ENCODE measurements around the gene MICAL2.

The MICAL2 gene

GRCh38 chr11:12288931-12289666 lies 178.7 kb downstream of the MICAL2 start:
- no peak overlapping the region for H3K4me3 ChIP-seq (ENCODE audit: low read depth, low read length)
- DNase-seq (ENCODE audit: low read depth) = no peak
- TF ChIP-seq CTCF (conservative IDR thresholded peaks at IDR 0.05; ENCODE audit: low read depth, low read length) = peak; percentile 37

GRCh38 chr11:12289667-12290476 lies 179.5 kb downstream of the MICAL2 start:
- no peak for DNase-seq (ENCODE audit: low read depth)
- no peak for TF ChIP-seq CTCF (conservative IDR thresholded peaks at IDR 0.05; ENCODE audit: low read depth, low read length)
- no peak overlapping the region for H3K4me3 ChIP-seq (ENCODE audit: low read depth, low read length)

- TF ChIP-seq CTCF (conservative IDR thresholded peaks at IDR 0.05; ENCODE audit: low read depth, low read length) = no peak
- no peak overlapping the region for H3K4me3 ChIP-seq (ENCODE audit: low read depth, low read length)
- no peak for DNase-seq (ENCODE audit: low read depth)
Measured at GRCh38 chr11:12290477-12290922, 180.1 kb downstream of the MICAL2 start.

- no peak for DNase-seq (ENCODE audit: low read depth)
- H3K4me3 ChIP-seq (ENCODE audit: low read depth, low read length) = no peak overlapping the region
- no peak for TF ChIP-seq CTCF (conservative IDR thresholded peaks at IDR 0.05; ENCODE audit: low read depth, low read length)
Measured at GRCh38 chr11:12291313-12291712, 180.9 kb downstream of the MICAL2 start.

GRCh38 chr11:12291766-12292165 lies 181.4 kb downstream of the MICAL2 start:
- H3K4me3 ChIP-seq (ENCODE audit: low read depth, low read length) = no peak overlapping the region
- no peak for TF ChIP-seq CTCF (conservative IDR thresholded peaks at IDR 0.05; ENCODE audit: low read depth, low read length)
- DNase-seq (ENCODE audit: low read depth) = no peak

- DNase-seq (ENCODE audit: low read depth) = no peak
- no peak for TF ChIP-seq CTCF (conservative IDR thresholded peaks at IDR 0.05; ENCODE audit: low read depth, low read length)
- no peak overlapping the region for H3K4me3 ChIP-seq (ENCODE audit: low read depth, low read length)
Measured at GRCh38 chr11:12292766-12293165, 182.4 kb downstream of the MICAL2 start.

All from choroid plexus epithelial cell (primary cell).